ENCODE data around the gene YJEFN3.

Gene YJEFN3

DNA sequence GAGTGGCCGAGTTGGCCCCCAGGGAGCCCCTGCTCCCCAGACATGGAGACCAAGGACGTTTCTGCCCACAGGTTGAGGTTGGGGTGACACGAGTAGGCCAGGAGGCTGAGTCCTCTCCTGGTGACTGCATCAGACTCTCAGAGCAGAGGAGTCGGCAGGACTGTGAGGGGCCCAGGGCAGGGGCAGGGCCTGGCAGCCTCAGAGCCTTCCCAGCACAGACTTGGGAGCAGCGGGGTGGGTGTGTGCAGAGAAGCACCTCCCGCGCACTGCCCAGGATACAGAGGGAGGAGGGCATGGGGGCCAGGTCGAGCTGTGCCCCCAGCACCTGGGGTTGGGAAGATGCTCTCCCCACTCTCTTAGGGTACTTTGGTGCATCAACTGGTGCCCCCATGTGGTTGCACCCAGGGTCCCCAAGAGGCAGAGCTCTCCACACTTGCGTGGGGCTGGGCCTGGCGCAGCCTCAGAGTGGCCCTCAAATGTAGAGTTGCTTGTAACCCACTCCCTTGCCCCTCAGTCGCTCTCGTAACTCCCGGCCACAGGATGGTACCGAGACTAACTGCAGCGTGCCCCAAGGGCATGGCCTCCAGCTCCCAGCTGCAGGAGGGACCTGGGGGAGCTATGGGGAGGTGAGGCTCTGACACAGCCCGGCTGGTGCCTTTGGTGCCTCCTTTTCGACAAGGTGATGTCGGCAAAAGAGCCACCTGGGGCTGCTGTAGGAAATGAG lies 29.3 kb upstream of the YJEFN3 start:
- Histone ChIP-seq H3K4me1 (ENCODE audit: control insufficient read depth, insufficient read depth, low read length) (no peaks in the 10 kb centered on the region), H3K9me3 (ENCODE audit: control insufficient read depth, insufficient read depth, low read length) (no peaks in the 10 kb centered on the region), H3K36me3 (ENCODE audit: control insufficient read depth, insufficient read depth, low read length) (peaks cover 60% of the 10 kb centered on the region), H3K27me3 (ENCODE audit: control insufficient read depth, insufficient read depth, low read length) (no peaks in the 10 kb centered on the region), H3K4me3 (ENCODE audit: low read length) (no peak overlapping the region), H3K27ac (ENCODE audit: low read length) (no peak overlapping the region)
- no CpG with 5 or more reads among the region's 18 CpGs for WGBS (ENCODE audit: insufficient coverage, insufficient read length)
- DNase-seq (ENCODE audit: low read depth, low spot score), result no peak

DNA sequence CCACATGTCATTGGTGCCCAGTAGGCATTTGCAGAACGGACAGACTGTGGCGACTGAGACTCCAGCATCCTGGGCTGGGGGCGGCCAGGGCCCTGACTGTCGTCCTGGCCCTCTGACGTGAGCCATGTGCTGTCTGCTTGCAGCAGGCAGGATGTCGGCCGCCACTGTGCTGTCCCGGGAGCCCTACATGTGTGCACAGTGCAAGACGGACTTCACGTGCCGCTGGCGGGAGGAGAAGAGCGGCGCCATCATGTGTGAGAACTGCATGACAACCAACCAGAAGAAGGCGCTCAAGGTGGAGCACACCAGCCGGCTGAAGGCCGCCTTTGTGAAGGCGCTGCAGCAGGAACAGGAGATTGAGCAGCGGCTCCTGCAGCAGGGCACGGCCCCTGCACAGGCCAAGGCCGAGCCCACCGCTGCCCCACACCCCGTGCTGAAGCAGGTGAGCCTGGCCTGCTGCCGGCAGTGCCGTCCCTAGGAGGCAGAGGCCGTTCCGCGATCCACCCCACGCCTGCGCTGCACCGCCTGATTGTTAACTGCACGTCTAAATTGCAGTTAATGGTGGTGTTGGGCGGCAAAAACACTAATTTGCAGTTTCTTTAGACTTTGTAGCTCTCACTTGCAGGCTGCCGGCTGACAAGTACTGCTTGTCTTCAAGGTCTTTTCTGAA lies 27.6 kb upstream of the YJEFN3 start:
- no peaks in the 10 kb centered on the region for H3K27me3 ChIP-seq (ENCODE audit: control insufficient read depth, insufficient read depth, low read length)
- H3K9me3 ChIP-seq (ENCODE audit: control insufficient read depth, insufficient read depth, low read length), result no peaks in the 10 kb centered on the region
- H3K4me3 ChIP-seq (ENCODE audit: low read length), result no peak overlapping the region
- peaks cover 58% of the 10 kb centered on the region for H3K36me3 ChIP-seq (ENCODE audit: control insufficient read depth, insufficient read depth, low read length)
- no peak for DNase-seq (ENCODE audit: low read depth, low spot score)
- no CpG with 5 or more reads among the region's 34 CpGs for WGBS (ENCODE audit: insufficient coverage, insufficient read length)
- H3K4me1 ChIP-seq (ENCODE audit: control insufficient read depth, insufficient read depth, low read length), result no peaks in the 10 kb centered on the region
- no peak overlapping the region for H3K27ac ChIP-seq (ENCODE audit: low read length)

DNA sequence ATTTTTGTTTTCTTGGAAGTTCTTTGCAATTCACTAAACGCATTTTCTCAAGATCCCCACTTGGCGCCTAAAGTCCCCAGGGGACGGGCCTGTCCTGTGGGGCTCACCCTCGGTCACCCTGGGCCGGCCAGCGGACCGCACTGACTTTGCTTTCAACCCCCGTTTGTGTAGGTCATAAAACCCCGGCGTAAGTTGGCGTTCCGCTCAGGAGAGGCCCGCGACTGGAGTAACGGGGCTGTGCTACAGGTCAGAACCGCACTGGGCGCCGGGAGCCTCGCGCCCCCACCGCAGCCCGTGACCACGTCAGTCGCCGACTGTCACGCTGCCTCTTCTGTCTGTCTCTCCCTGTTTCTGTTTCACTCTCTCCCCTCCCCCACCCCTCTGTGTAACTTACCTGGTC lies 26.9 kb upstream of the YJEFN3 start:
- DNase-seq (ENCODE audit: low read depth, low spot score), result no peak
- Histone ChIP-seq H3K27me3 (ENCODE audit: control insufficient read depth, insufficient read depth, low read length) (no peaks in the 10 kb centered on the region), H3K4me3 (ENCODE audit: low read length) (no peak overlapping the region; the same call in 1 of the 2 replicates), H3K4me1 (ENCODE audit: control insufficient read depth, insufficient read depth, low read length) (no peaks in the 10 kb centered on the region), H3K36me3 (ENCODE audit: control insufficient read depth, insufficient read depth, low read length) (peaks cover 55% of the 10 kb centered on the region), H3K9me3 (ENCODE audit: control insufficient read depth, insufficient read depth, low read length) (no peaks in the 10 kb centered on the region), H3K27ac (ENCODE audit: low read length) (no peak overlapping the region)
- no CpG with 5 or more reads among the region's 26 CpGs for WGBS (ENCODE audit: insufficient coverage, insufficient read length)

DNA sequence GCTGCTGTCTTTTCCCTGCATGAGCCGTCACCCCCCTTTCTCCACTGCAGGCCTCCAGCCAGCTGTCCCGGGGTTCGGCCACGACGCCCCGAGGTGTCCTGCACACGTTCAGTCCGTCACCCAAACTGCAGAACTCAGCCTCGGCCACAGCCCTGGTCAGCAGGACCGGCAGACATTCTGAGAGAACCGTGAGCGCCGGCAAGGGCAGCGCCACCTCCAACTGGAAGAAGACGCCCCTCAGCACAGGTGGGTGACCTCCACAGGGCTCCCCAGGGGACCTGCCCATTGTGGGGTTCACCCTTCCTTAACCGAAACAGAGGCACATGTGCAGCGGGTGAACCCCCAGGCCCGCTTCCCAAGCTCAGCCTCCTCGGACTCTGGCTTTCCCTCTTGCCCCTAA lies 26.4 kb upstream of the YJEFN3 start:
- H3K9me3 ChIP-seq (ENCODE audit: control insufficient read depth, insufficient read depth, low read length), result no peaks in the 10 kb centered on the region
- H3K4me3 ChIP-seq (ENCODE audit: low read length), result no peak overlapping the region
- DNase-seq (ENCODE audit: low read depth, low spot score), result no peak
- H3K27me3 ChIP-seq (ENCODE audit: control insufficient read depth, insufficient read depth, low read length), result no peaks in the 10 kb centered on the region
- H3K27ac ChIP-seq (ENCODE audit: low read length), result no peak overlapping the region
- WGBS (ENCODE audit: insufficient coverage, insufficient read length), result no CpG with 5 or more reads among the region's 19 CpGs
- H3K4me1 ChIP-seq (ENCODE audit: control insufficient read depth, insufficient read depth, low read length), result no peaks in the 10 kb centered on the region
- peaks cover 55% of the 10 kb centered on the region for H3K36me3 ChIP-seq (ENCODE audit: control insufficient read depth, insufficient read depth, low read length)

DNA sequence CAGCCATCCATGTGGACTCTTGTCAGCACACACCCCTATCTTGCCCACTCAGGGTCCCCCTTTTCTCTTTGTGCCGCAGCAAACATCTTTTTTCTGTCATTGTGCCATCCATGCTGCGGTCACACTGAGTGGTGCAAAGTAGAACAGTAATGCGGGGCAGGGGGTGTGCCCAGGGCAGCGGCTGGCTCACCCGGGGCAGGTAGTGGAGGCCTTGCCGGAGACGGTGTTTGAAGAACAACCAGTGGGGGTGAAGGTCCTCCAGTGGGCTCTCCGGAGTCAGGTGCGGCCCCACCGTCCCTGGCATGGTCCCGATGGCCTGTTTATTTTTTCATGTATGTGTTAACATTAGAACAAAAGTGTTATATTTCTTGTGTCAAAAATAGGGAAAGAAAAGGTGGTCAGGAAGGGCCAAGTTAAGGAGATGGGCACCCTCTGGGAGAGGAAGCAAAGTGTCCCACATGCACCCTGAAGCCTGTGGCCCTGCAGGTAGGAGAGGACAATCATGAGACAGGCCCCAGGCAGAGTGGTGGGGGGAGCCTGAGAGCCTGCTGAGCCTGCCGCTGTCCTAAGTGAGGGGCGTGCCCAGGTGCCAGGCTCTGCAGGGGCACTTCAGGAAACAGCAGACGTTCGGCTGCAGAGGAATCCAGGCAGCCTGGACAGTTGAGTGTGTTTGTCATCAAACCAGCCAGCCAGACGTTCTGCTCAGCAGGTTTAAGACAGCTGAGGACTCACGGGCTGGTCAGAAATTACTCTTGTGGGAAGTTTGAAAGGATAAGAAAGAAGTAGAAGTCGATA lies 25.7 kb upstream of the YJEFN3 start:
- DNase-seq (ENCODE audit: low read depth, low spot score), result no peak
- Histone ChIP-seq H3K4me3 (ENCODE audit: low read length) (no peak overlapping the region), H3K4me1 (ENCODE audit: control insufficient read depth, insufficient read depth, low read length) (no peaks in the 10 kb centered on the region), H3K27me3 (ENCODE audit: control insufficient read depth, insufficient read depth, low read length) (no peaks in the 10 kb centered on the region), H3K9me3 (ENCODE audit: control insufficient read depth, insufficient read depth, low read length) (no peaks in the 10 kb centered on the region), H3K27ac (ENCODE audit: low read length) (no peak overlapping the region), H3K36me3 (ENCODE audit: control insufficient read depth, insufficient read depth, low read length) (peaks cover 55% of the 10 kb centered on the region)
- WGBS (ENCODE audit: insufficient coverage, insufficient read length), result 100% methylated on average over 1 of the region's 18 CpGs

DNA sequence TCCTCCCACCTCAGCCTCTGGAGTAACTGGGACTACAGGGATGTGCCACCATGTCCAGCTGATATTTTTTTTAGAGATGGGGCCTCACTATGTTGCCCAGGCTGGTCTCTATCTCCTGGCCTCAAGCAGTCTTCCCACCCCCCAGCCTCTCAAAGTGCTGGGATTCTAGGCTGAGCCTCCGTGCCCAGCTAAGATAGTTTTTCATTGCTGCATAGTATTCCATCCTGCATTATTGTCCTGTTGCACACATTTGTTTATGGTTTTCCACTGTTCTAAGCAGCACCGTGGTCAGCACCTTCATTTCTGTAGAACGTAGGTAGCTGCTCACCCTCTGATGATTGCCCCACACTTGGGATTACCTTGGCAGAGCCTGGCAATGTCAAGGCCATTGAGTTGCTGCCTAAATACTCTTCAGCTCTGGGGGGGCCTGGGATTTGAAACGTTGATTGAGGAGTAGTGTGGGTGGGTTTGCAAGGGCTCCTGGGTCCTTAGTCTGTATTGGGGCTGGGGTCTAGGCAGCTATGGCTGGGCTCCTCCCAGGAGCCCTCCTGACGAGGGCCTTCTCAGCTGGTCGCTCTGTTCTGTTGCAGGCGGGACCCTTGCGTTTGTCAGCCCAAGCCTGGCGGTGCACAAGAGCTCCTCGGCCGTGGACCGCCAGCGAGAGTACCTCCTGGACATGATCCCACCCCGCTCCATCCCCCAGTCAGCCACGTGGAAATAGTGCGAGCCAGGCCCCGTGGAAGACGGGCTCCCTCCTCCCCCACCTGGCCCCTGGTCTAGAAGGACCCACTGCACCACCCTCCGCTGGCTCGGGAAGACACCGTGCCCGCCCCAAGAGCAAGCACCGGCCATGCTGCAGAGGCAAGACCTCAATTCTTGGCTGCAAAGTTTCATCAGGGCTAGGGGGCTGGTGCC lies 23.7 kb upstream of the YJEFN3 start:
- Histone ChIP-seq H3K36me3 (ENCODE audit: control insufficient read depth, insufficient read depth, low read length) (peaks cover 36% of the 10 kb centered on the region), H3K27me3 (ENCODE audit: control insufficient read depth, insufficient read depth, low read length) (no peaks in the 10 kb centered on the region), H3K4me1 (ENCODE audit: control insufficient read depth, insufficient read depth, low read length) (no peaks in the 10 kb centered on the region), H3K4me3 (ENCODE audit: low read length) (no peak overlapping the region), H3K9me3 (ENCODE audit: control insufficient read depth, insufficient read depth, low read length) (no peaks in the 10 kb centered on the region), H3K27ac (ENCODE audit: low read length) (no peak overlapping the region)
- WGBS (ENCODE audit: insufficient coverage, insufficient read length), result no CpG with 5 or more reads among the region's 23 CpGs
- no peak for DNase-seq (ENCODE audit: low read depth, low spot score)

DNA sequence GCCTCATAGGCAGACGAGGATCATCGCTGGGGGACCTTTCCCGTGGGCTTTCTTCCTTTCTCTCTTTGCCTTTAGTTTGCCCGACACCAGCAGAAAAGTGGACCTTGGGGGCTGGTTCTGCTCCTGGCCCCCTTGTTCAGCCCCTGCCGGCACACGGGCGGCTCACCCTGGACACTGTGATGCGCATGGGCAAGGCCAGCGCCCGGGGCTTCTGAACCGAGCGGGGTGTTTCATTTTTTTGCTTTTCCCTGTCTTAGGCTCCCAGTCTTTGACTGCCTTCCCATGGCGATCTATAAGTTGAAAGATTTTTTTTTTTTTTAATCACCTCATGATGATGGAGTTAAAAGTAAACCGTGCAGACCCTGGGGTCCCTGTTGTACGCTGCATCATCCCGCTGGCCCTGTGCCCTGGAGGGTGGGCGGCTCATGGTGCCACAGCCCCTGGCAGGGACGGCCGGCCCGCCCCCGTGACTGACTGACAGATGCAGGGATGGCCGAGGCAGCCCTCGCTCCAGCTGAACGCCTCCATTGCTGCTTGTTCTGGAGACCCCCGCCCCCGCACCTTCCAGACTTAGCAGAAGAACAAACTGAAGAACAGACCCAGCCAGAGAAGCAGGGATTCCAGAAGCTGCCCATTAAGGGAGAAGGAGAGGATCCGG lies 22.9 kb upstream of the YJEFN3 start:
- WGBS (ENCODE audit: insufficient coverage, insufficient read length), result no CpG with 5 or more reads among the region's 27 CpGs
- Histone ChIP-seq H3K9me3 (ENCODE audit: control insufficient read depth, insufficient read depth, low read length) (no peaks in the 10 kb centered on the region), H3K27ac (ENCODE audit: low read length) (no peak overlapping the region), H3K4me3 (ENCODE audit: low read length) (no peak overlapping the region), H3K4me1 (ENCODE audit: control insufficient read depth, insufficient read depth, low read length) (no peaks in the 10 kb centered on the region), H3K36me3 (ENCODE audit: control insufficient read depth, insufficient read depth, low read length) (peaks cover 33% of the 10 kb centered on the region), H3K27me3 (ENCODE audit: control insufficient read depth, insufficient read depth, low read length) (no peaks in the 10 kb centered on the region)
- no peak for DNase-seq (ENCODE audit: low read depth, low spot score)

DNA sequence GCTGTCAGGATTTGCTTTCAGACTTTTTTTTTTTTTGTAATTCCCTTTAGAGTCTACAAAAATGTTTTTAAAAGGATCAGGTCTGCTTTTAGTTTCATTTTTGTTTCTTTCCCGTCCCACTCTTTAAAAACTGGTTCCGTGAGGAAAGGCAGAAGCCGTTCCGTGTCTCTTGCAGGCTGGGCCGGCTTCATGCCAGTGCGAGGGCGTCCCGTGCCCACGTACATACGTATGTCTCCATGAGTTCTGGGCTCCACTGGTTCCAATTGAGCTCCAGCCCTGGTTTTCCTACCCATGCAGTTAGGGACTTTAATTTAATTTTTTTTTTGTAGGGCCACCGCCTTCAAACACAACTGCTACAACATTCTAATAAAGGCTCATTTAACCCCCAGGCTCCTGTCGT lies 22.1 kb upstream of the YJEFN3 start:
- no CpG with 5 or more reads among the region's 12 CpGs for WGBS (ENCODE audit: insufficient coverage, insufficient read length)
- no peak for DNase-seq (ENCODE audit: low read depth, low spot score)
- Histone ChIP-seq H3K27ac (ENCODE audit: low read length) (no peak overlapping the region), H3K27me3 (ENCODE audit: control insufficient read depth, insufficient read depth, low read length) (no peaks in the 10 kb centered on the region), H3K4me3 (ENCODE audit: low read length) (no peak overlapping the region), H3K9me3 (ENCODE audit: control insufficient read depth, insufficient read depth, low read length) (no peaks in the 10 kb centered on the region), H3K4me1 (ENCODE audit: control insufficient read depth, insufficient read depth, low read length) (no peaks in the 10 kb centered on the region), H3K36me3 (ENCODE audit: control insufficient read depth, insufficient read depth, low read length) (peaks cover 27% of the 10 kb centered on the region)

DNA sequence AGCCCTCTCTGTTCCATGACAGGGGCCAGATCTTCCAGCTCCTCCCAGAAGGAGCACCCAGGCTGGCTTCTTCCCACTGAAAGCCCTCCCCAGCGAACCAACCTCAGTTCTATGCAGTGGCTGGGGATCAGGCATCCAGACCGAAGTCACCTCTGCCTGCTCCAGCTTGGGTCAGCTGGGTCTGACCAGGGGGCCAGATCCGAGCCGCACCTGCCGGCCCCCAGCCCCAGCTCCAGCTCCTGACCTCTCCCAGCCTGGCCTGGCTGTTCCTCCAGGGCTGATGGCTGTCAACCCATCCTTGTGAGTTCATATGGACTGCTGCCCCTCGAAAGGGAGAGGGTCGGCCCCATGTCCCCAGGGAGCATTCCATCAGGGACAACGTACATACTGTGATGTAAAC lies 21.4 kb upstream of the YJEFN3 start:
- H3K27me3 ChIP-seq (ENCODE audit: control insufficient read depth, insufficient read depth, low read length), result no peaks in the 10 kb centered on the region
- H3K4me1 ChIP-seq (ENCODE audit: control insufficient read depth, insufficient read depth, low read length), result no peaks in the 10 kb centered on the region
- no peak for DNase-seq (ENCODE audit: low read depth, low spot score)
- no peaks in the 10 kb centered on the region for H3K9me3 ChIP-seq (ENCODE audit: control insufficient read depth, insufficient read depth, low read length)
- peaks cover 20% of the 10 kb centered on the region for H3K36me3 ChIP-seq (ENCODE audit: control insufficient read depth, insufficient read depth, low read length)
- H3K4me3 ChIP-seq (ENCODE audit: low read length), result no peak overlapping the region
- H3K27ac ChIP-seq (ENCODE audit: low read length), result no peak overlapping the region
- no CpG with 5 or more reads among the region's 8 CpGs for WGBS (ENCODE audit: insufficient coverage, insufficient read length)

Data from iPS DF 6.9 (cell line).